ENCODE results near the gene DNAJC3.

Gene DNAJC3

GRCh38 chr13:95833719-95834118 lies 156.8 kb downstream of the DNAJC3 start:
- Histone ChIP-seq H3K4me1 (ENCODE audit: insufficient read depth, low read length, poor library complexity, severe bottlenecking) (no peaks in the 10 kb centered on the region), H3K79me2 (ENCODE audit: insufficient read depth, low read length) (no peaks in the 10 kb centered on the region), H2AFZ (ENCODE audit: low read length) (no peak overlapping the region), H3K9ac (ENCODE audit: low read depth, low read length, poor library complexity, severe bottlenecking) (no peak overlapping the region), H4K20me1 (ENCODE audit: insufficient read depth, low read length, poor library complexity, severe bottlenecking) (no peaks in the 10 kb centered on the region), H3K27me3 (ENCODE audit: insufficient read depth, low read length, poor library complexity, severe bottlenecking) (no peaks in the 10 kb centered on the region), H3K9me2 (replicated peaks; ENCODE audit: low read depth, low read length) (no peaks in the 10 kb centered on the region), H3F3A (ENCODE audit: low read depth) (no peaks in the 10 kb centered on the region), H3K4me3 (ENCODE audit: low read length, poor library complexity, severe bottlenecking) (no peak overlapping the region), H3K36me3 (ENCODE audit: insufficient read depth, low read length) (no peaks in the 10 kb centered on the region), H3K9me3 (ENCODE audit: insufficient read depth, low read depth, low read length) (no peaks in the 10 kb centered on the region), H3K4me2 (ENCODE audit: low read depth, low read length, poor library complexity, severe bottlenecking) (no peak overlapping the region)
- TF ChIP-seq EZH2phosphoT487 (IDR thresholded peaks at IDR 0.05; ENCODE audit: borderline replicate concordance), result no peak
- no peak for TF ChIP-seq CTCF (conservative IDR thresholded peaks at IDR 0.05; ENCODE audit: low read length)

GRCh38 chr13:95834134-95834765 lies 157.3 kb downstream of the DNAJC3 start:
- Histone ChIP-seq H3K36me3 (ENCODE audit: insufficient read depth, low read length) (no peaks in the 10 kb centered on the region), H3K27me3 (ENCODE audit: insufficient read depth, low read length, poor library complexity, severe bottlenecking) (no peaks in the 10 kb centered on the region), H3K9me3 (ENCODE audit: insufficient read depth, low read depth, low read length) (no peaks in the 10 kb centered on the region), H4K20me1 (ENCODE audit: insufficient read depth, low read length, poor library complexity, severe bottlenecking) (no peaks in the 10 kb centered on the region), H3F3A (ENCODE audit: low read depth) (no peaks in the 10 kb centered on the region), H2AFZ (ENCODE audit: low read length) (no peak overlapping the region), H3K9me2 (replicated peaks; ENCODE audit: low read depth, low read length) (no peaks in the 10 kb centered on the region), H3K79me2 (ENCODE audit: insufficient read depth, low read length) (no peaks in the 10 kb centered on the region), H3K4me1 (ENCODE audit: insufficient read depth, low read length, poor library complexity, severe bottlenecking) (no peaks in the 10 kb centered on the region), H3K4me2 (ENCODE audit: low read depth, low read length, poor library complexity, severe bottlenecking) (no peak overlapping the region), H3K4me3 (ENCODE audit: low read length, poor library complexity, severe bottlenecking) (no peak overlapping the region), H3K9ac (ENCODE audit: low read depth, low read length, poor library complexity, severe bottlenecking) (no peak overlapping the region)
- TF ChIP-seq CTCF (conservative IDR thresholded peaks at IDR 0.05; ENCODE audit: low read length), result peak; percentile 93
- no peak for TF ChIP-seq EZH2phosphoT487 (IDR thresholded peaks at IDR 0.05; ENCODE audit: borderline replicate concordance)

GRCh38 chr13:95841894-95842293 lies 165.0 kb downstream of the DNAJC3 start:
- Histone ChIP-seq H3K79me2 (ENCODE audit: insufficient read depth, low read length) (no peaks in the 10 kb centered on the region), H3K9me3 (ENCODE audit: insufficient read depth, low read depth, low read length) (no peaks in the 10 kb centered on the region), H4K20me1 (ENCODE audit: insufficient read depth, low read length, poor library complexity, severe bottlenecking) (no peaks in the 10 kb centered on the region), H3F3A (ENCODE audit: low read depth) (no peaks in the 10 kb centered on the region), H2AFZ (ENCODE audit: low read length) (no peak overlapping the region), H3K4me3 (ENCODE audit: low read length, poor library complexity, severe bottlenecking) (no peak overlapping the region), H3K36me3 (ENCODE audit: insufficient read depth, low read length) (no peaks in the 10 kb centered on the region), H3K9ac (ENCODE audit: low read depth, low read length, poor library complexity, severe bottlenecking) (no peak overlapping the region), H3K4me2 (ENCODE audit: low read depth, low read length, poor library complexity, severe bottlenecking) (no peak overlapping the region), H3K4me1 (ENCODE audit: insufficient read depth, low read length, poor library complexity, severe bottlenecking) (no peaks in the 10 kb centered on the region), H3K27me3 (ENCODE audit: insufficient read depth, low read length, poor library complexity, severe bottlenecking) (no peaks in the 10 kb centered on the region), H3K9me2 (replicated peaks; ENCODE audit: low read depth, low read length) (no peaks in the 10 kb centered on the region)
- no peak for TF ChIP-seq EZH2phosphoT487 (IDR thresholded peaks at IDR 0.05; ENCODE audit: borderline replicate concordance)
- no peak for TF ChIP-seq CTCF (conservative IDR thresholded peaks at IDR 0.05; ENCODE audit: low read length)
